HG02973 (cell line): Measurements from ENCODE around the gene RAD51B.

Experiments
- ATAC-seq: cut with Tn5 transposase; IDR thresholded peaks from one replicate; pipeline ENCODE4 v1.9.1; 2021; ENCODE audit warnings: moderate library complexity; ENCODE audit not compliant: unreplicated experiment

RAD51B gene

GRCh38 chr14:68718023-68718990 lies 898.7 kb downstream of the RAD51B start:
- no peak for ATAC-seq

DNA sequence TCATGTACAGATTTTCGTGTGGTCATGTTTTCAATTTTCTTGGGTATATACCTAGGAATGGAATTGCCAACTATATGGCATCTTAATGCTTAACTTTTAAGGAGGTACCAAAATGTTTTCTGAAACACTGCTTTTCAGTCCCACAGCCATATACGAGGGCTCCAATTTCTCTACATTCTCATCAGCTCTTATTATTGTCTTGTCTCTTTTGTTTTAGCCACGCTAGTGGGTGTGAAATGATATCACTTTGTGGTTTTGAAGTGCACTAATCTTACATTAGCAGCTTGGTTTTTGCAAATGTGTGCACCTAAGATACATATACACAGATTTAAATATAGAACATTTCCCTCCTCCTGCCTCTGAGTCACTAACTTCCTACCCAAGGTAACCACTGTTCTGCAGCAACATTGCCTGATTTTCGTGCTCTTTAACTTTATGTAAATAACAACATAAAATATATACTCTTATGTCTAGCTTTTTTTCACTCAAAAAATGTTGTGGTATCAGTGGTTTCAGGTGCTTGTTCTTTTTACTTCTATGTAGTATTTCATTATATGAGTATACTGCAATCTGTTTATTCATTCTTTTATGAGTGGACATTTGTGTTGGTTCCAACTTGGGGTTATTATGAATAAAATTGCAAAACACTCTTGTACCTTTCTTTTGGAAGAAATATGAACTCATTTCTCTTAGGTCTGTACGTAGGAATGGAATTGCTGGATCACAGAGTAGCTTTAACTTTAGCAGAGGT lies 900.2 kb downstream of the RAD51B start:
- ATAC-seq: no peak

GRCh38 chr14:68722186-68722585 lies 902.6 kb downstream of the RAD51B start:
- no peak for ATAC-seq

- ATAC-seq: no peak
Measured at GRCh38 chr14:68722968-68723566, 903.5 kb downstream of the RAD51B start.

- no peak for ATAC-seq
Measured at GRCh38 chr14:68723808-68724268, 904.3 kb downstream of the RAD51B start.

GRCh38 chr14:68724914-68725313 lies 905.3 kb downstream of the RAD51B start:
- ATAC-seq: no peak

DNA sequence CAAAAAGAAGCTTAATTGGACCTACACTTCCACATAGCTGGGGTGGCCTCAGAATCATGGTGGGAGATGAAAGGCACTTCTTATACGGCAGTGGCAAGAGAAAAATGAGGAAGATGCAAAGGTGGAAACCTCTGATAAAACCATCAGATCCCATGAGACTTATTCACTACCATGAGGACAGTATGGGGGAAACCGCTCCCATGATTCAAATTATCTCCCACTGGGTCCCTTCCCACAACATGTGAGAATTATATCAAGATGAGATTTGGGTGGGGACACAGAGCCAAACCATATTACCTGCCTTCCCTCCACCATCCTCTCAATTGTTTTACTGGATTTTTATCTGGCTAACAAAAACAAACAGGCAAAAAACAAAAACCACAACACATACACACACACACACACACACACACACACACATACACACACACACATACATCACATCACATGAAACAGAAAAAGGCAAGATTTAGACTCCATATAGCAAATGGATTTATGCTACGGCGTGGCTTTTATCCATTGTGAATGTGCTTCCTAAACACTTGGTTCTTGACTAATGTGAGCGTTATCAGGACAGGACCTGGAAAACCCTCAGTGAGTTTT lies 906.6 kb downstream of the RAD51B start:
- ATAC-seq: no peak

DNA sequence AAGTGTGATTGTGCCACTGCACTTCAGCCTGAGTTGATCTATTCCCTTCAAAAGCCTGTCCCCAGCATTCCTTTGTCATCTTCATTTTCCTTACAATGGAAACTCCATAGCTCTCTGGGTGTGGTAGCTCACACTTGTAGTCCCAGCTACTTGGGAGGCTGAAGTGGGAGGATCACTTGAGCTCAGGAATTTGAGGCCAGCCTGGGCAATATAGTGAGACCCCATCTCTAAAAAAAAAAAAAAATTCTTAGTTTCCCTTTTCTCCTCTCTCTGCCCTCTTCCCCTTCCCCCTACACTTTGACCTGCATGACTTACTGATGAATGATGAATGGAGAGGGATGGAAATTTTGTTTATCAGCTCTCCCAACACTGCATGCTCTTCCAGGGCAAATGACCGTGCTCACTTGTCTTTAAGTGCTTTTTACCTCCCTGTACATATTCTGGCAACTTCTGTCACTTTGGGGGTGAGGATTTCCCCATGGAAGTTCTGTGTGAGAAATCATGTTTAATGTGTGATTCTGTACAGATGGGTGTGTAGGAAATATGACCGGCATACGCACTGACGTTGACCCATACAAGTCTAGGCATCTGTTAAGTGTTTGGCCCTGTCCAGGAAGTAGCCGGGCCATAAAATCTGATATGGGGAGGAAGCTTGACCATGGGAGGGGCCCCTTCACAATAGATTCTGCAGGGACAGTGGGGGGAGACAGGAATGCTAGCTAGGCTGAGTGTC lies 907.9 kb downstream of the RAD51B start:
- no peak for ATAC-seq

DNA sequence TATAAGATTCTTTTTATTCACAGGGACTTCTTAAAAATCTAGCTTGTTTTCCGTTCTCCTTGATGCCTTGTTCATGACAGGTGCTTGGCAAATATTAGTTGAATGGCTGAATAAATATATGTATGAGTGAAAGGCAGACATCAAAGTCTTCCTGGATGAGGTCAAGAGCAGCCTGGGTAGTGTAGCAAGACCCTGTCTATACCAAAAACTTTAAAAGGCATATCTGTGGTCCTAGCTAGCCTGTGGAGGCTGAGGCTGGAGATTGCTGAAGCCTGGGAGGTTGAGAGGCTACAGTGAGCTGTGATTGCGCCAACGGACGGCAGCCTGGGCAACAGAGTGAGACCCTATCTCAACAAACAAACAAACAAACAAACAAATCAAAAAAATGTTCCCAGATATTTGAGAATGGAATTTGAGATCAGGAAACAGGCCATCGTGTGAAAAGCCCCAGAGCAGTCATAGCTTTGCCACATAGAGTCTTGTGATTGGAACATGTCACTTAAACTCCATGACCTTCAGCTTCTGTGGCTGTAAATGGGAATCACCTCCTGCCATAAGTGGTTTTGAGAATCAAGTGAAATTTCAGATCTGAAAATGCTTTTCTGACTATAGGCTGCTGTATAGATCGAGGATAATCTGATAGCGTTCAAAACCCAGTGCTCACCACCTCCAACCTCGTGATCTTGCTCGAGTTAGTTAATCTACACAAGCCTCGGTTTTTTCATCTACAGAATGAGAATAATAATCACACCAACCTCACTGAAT lies 908.9 kb downstream of the RAD51B start:
- ATAC-seq: no peak

GRCh38 chr14:68729556-68729955 lies 910.0 kb downstream of the RAD51B start:
- ATAC-seq: no peak

GRCh38 chr14:68730348-68730747 lies 910.8 kb downstream of the RAD51B start:
- no peak for ATAC-seq

DNA sequence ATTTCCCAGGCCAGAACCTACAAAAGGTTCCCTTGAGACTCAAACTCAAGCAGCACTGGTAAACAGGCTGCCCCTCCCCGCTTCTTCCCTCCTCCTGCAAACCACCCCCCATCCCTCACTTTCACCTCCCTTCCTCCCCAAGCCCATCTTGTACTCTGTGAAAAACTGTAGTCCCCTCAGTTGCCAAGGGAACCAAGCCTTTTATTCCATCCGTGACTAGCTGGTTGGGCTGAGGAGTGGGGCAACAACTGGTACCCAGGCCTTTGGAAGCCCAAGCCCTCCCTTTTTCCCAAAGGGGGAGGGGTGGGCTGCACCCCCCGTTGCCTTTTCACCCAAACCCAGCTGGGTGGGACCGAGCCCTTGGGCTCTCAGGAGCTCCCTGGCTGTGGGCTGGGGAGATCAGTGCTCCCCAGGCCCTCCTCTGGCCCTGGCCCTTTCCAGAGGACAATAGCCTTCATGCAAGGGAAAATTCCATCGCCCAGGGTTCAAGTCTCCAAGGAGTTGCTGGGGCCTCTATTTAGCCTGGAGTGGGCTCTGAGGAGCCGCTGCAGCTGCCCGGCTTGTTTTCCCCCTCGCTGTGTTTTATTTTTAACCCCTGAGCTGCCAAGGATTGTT lies 911.3 kb downstream of the RAD51B start:
- no peak for ATAC-seq

DNA sequence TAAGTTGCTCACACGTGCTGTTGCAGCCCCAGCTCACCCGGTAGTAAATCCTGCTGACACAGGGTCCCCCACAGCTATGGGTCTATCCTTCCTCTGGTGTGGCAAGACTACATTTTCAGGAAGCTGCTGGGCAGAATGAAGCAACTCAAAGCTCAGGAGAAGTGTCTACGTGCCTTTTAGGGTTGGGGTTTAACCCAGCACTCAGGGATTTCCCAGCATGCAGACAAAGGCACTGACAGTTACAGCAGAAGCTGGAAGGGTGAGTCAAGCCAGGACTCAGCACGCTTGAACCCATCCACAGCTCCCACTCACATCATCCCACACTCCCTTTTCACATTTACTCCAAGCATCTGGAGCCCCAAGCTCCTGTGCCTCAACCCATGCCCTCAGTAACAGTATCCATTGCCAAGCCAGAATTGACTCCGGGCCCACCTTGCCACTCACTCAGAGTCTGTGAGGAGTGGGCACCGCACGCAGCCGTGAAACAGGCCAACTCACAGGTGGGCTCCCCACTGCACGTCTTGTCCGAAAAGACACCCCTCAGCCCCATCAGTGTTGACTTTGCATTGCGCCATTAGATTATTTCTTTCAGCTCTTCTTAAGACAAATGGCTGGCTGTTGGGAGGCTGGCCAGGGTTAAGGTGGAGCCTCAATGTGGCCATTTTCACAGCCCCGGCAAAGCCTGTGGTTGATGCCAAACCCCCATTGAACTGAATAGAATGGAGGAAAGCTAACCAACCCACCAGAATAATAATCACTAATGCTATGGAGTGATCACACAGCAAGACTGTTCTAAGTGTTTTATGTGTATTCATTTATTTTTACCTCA lies 913.7 kb downstream of the RAD51B start:
- no peak for ATAC-seq

DNA sequence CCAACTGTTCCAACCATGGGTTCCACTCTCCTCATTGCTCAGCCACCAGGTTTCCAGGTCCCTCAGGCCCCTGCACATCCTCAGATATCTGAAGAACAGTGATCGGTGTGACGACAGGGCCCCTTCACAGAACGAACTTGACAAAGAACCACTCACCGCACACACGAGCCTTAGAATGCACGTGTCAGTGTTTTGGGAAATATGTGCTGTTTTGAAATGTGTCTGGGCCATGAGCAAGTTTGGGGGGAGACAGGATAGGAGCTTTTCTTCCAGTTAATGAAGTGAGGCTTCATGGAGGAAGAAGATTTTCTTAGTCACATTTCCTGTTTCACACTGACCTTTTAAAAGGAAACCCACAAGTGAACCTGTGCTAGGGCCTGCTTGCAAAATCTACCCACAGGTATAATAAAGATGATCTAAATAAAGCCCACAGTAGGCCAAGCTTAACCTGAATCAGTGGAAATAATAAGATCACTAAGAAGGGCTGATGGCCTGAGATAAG lies 914.7 kb downstream of the RAD51B start:
- ATAC-seq: peak; percentile 49

GRCh38 chr14:68735856-68736255 lies 916.3 kb downstream of the RAD51B start:
- ATAC-seq: no peak

DNA sequence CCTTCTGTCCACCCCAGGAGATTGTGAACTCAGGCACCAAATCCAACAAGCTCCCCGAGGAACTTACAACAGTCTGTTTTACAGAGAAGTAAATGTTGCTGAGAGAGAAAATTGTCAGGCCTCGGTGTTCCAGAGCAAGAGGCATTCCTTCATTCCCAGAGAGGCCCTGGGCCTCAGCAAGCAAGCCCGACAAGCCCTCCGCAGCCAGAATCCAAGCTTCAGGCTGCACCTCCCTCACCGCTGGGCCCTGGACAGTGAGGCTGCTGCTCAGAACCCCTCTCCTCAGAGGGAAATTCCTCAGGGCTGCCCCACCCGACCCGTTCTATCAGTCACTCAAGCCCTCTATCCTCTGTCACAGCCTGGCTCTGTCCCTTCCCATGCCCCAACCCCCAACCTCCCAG lies 916.9 kb downstream of the RAD51B start:
- ATAC-seq: no peak

- no peak for ATAC-seq
Measured at GRCh38 chr14:68737086-68737485, 917.5 kb downstream of the RAD51B start.

GRCh38 chr14:68738559-68738958 lies 919.0 kb downstream of the RAD51B start:
- ATAC-seq: no peak
